Muscle of leg (tissue), 11 donors: Measurements from ENCODE around the gene PCGF1. TPM values are rescaled to one million over a fixed set of nuclear protein-coding genes. Genes with fewer than 3 reads are reported as not detected.
A peak's percentile ranks its signal among the peaks of the same experiment; 100 is the strongest.

ENCODE experiments used
- DNase-seq: peaks from one replicate; pipeline ENCODE4 v3.0.0; 2013
- H3K27ac ChIP-seq: one replicate; pipeline ENCODE4 v1.5.1; 2013; ENCODE audit warnings: mild to moderate bottlenecking, low read length, control low read depth
- H3K27me3 ChIP-seq: one replicate; pipeline ENCODE4 v1.6.1; 2013; ENCODE audit warnings: low read length; ENCODE audit not compliant: control insufficient read depth, insufficient read depth
- H3K36me3 ChIP-seq: one replicate; pipeline ENCODE4 v1.6.1; 2013; ENCODE audit warnings: low read length; ENCODE audit not compliant: control insufficient read depth, insufficient read depth
- H3K4me1 ChIP-seq: one replicate; pipeline ENCODE4 v1.6.1; 2013; ENCODE audit warnings: low read length; ENCODE audit not compliant: control insufficient read depth, insufficient read depth
- H3K4me3 ChIP-seq: one replicate; pipeline ENCODE4 v1.5.1; 2013; ENCODE audit warnings: low read length, control low read depth
- H3K9me3 ChIP-seq: replicated peaks from 2 replicates; pipeline ENCODE4 v1.6.1; 2013; ENCODE audit warnings: low read depth, low read length; ENCODE audit not compliant: control insufficient read depth
- WGBS: methylation state at CpG from one replicate; pipeline ENCODE4 v1.1.5; 2013; ENCODE audit warnings: missing lambda C conversion rate; ENCODE audit not compliant: insufficient coverage; 5-methylcytosine and 5-hydroxymethylcytosine counted together
- polyA plus RNA-seq, 8 donors: library from polyadenylated mRNA; unstranded; fragments of 120-200 nt; gene quantifications; one replicate each; pipeline versions ENCODE4 v1.2.1 to v1.2.3, GENCODE V29; 2013; ENCODE audit warnings: inconsistent platforms in 1 of 8, low replicate concordance in 1 of 8; ENCODE audit not compliant: insufficient read length in 8 of 8, insufficient read depth in 1 of 8
- total RNA-seq: library from RNA; stranded (reverse); fragments of 120-200 nt; gene quantifications from one replicate; pipeline ENCODE4 v1.2.4, GENCODE V29; 2013

PCGF1 gene
- total and polyA plus RNA-seq, 9 donors, result 11.4 to 16.3 (median 12.5) TPM

DNA sequence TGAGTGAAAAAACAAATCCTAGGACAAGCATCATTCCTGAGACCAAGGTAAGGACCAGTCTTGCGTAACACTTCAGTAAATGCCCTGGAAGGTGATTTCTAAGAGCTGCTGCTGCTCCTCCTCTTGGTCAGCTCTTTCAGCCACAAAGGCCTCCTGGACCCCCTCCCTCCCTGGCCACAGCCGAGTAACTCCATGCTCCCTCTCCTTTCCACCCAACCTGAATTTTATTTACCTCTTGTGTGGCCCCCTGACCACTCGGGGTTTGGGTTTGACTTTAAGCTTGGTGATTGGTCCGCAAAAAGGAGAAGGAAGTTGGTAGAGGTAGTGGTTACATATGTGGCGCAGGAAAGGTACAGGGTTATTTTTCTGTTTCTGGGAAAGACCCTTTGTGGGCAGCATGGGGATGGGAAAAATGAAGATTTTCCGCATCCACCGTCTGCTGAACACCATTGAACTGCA lies 31.4 kb upstream of the PCGF1 start:
- Histone ChIP-seq H3K4me3 (no peak overlapping the region), H3K27ac (no peak overlapping the region), H3K4me1 (no peaks in the 10 kb centered on the region), H3K27me3 (no peaks in the 10 kb centered on the region), H3K36me3 (no peaks in the 10 kb centered on the region), H3K9me3 (no peaks in the 10 kb centered on the region)
- DNase-seq, result no peak
- 78% methylated on average over 6 of the region's 7 CpGs for WGBS

DNA sequence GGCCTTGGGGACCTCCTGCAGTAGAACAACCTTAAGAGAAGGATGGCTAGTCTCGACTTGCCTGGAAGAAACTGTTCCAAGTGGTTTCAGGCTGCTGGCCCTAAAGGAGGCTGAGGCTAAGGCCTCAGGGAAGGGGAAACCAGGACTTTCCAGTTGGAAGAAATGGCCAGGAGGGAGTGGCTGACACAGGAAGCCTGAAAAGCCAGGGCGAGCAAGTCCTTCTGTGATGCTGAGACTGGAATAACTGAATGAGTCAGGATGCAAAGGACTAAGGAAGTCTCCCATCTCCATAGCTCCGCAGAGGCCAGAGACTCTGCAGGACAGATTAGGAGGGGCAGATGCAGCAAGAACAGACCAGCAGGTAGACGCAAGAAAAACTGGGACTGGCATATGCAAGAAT lies 29.6 kb upstream of the PCGF1 start:
- Histone ChIP-seq H3K4me3 (no peak overlapping the region), H3K27ac (no peak overlapping the region), H3K27me3 (no peaks in the 10 kb centered on the region), H3K36me3 (peaks cover 10% of the 10 kb centered on the region), H3K9me3 (no peaks in the 10 kb centered on the region), H3K4me1 (no peaks in the 10 kb centered on the region)
- peak; percentile 12 for DNase-seq
- 55% methylated on average over 4 of the region's 4 CpGs for WGBS

DNA sequence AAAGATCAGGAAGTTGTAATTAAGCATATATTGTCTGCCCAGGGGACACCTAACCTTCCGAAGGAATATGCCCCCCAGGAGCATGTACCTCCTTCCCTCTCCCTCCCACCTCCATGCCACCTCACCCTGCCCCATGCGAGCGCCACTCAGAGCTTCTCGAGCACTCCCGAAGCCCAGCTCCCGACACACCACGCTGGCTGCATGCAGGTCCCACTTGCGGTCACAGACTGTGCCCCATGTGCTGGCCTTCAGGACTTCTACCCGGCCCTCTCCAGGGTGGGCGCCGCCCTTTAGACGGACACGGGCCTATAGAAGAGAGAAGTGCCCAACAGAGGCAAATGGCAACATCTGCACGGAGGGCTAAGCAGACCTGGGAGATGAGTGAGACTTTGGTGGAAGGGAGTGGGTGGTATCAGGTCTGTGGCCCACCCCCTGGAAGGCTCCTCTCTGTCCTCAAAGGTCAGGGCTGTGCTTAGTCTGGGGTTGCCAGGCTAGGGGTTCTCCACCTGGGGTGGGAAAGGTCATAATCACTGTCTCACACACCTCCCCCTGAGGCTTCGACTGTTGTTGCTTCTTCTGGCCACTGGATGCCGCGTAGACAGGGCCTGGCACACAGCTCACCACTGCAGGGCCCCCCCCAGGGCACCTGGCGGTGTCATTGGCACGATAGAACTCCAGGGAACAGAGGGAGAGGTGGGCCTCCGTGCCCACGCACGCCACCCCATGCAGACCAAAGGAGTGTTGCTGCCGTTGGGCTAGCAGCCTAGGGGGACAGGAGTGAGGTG lies 28.9 kb upstream of the PCGF1 start:
- no peaks in the 10 kb centered on the region for H3K27me3 ChIP-seq
- DNase-seq, result no peak

DNA sequence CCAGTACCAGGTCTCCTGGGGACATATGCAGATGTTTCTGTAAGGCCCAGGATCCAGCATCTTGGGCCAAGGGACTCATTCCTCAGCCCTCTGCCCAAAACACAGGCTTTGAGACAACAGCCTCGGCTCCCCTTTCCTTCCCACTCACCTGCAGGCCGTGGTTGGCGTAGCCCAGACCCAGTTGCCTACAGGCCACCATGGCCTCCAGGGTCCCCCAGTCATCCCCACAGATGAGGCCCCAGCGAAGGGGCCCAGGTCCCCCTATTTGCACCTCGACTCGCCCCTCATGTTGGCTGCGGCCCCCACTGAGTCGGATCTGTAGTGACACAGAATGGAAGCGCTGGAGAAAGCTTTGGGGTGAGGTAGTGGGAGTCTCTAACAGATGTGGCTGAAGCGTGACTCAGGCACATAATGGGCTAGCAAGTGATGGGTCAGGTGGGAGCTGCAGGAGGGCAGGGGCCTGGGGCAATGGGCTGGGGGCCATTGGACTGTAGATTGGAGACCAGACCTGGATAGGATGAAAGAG lies 28.0 kb upstream of the PCGF1 start:
- H3K4me3 ChIP-seq, result no peak overlapping the region
- 93% methylated on average over 10 of the region's 10 CpGs for WGBS
- no peaks in the 10 kb centered on the region for H3K9me3 ChIP-seq
- no peak for DNase-seq
- no peaks in the 10 kb centered on the region for H3K27me3 ChIP-seq
- H3K4me1 ChIP-seq, result peaks cover 13% of the 10 kb centered on the region
- H3K36me3 ChIP-seq, result peaks cover 22% of the 10 kb centered on the region
- no peak overlapping the region for H3K27ac ChIP-seq

More for the DNA sequence above, 28.9 kb upstream of the PCGF1 start:
- 92% methylated on average over 17 of the region's 23 CpGs for WGBS
- H3K27ac ChIP-seq, result no peak overlapping the region
- peaks cover 4% of the 10 kb centered on the region for H3K4me1 ChIP-seq
- peaks cover 16% of the 10 kb centered on the region for H3K36me3 ChIP-seq
- no peak overlapping the region for H3K4me3 ChIP-seq
- H3K9me3 ChIP-seq, result no peaks in the 10 kb centered on the region

GRCh38 chr2:74534411-74534810 lies 26.9 kb upstream of the PCGF1 start:
- Histone ChIP-seq H3K4me1 (peaks cover 13% of the 10 kb centered on the region), H3K36me3 (peaks cover 22% of the 10 kb centered on the region), H3K27ac (no peak overlapping the region), H3K4me3 (no peak overlapping the region), H3K9me3 (no peaks in the 10 kb centered on the region), H3K27me3 (no peaks in the 10 kb centered on the region)
- DNase-seq, result peak; percentile 7
- 84% methylated on average over 9 of the region's 12 CpGs for WGBS

- Histone ChIP-seq H3K27ac (no peak overlapping the region), H3K9me3 (no peaks in the 10 kb centered on the region), H3K4me3 (no peak overlapping the region), H3K4me1 (peaks cover 20% of the 10 kb centered on the region), H3K36me3 (peaks cover 23% of the 10 kb centered on the region), H3K27me3 (no peaks in the 10 kb centered on the region)
- 94% methylated on average over 2 of the region's 4 CpGs for WGBS
- no peak for DNase-seq
These were observed 26.0 kb upstream of the PCGF1 start for GRCh38 chr2:74533464-74533863.

- DNase-seq, result peak; percentile 65
These were observed 24.7 kb upstream of the PCGF1 start for GRCh38 chr2:74532222-74532621.

GRCh38 chr2:74531666-74532065 lies 24.2 kb upstream of the PCGF1 start:
- 86% methylated on average over 7 of the region's 7 CpGs for WGBS
- H3K27me3 ChIP-seq, result no peaks in the 10 kb centered on the region
- no peaks in the 10 kb centered on the region for H3K9me3 ChIP-seq
- peak; percentile 7 for DNase-seq
- H3K36me3 ChIP-seq, result peaks cover 41% of the 10 kb centered on the region
- H3K4me1 ChIP-seq, result peaks cover 25% of the 10 kb centered on the region
- no peak overlapping the region for H3K4me3 ChIP-seq
- no peak overlapping the region for H3K27ac ChIP-seq

More at GRCh38 chr2:74532222-74532621, 24.7 kb upstream of the PCGF1 start:
- Histone ChIP-seq H3K9me3 (no peaks in the 10 kb centered on the region), H3K27ac (no peak overlapping the region), H3K4me3 (no peak overlapping the region), H3K36me3 (peaks cover 36% of the 10 kb centered on the region), H3K4me1 (peaks cover 25% of the 10 kb centered on the region), H3K27me3 (no peaks in the 10 kb centered on the region)

GRCh38 chr2:74530239-74531187 lies 23.0 kb upstream of the PCGF1 start:
- under 1% methylated on average over 23 of the region's 54 CpGs for WGBS
- DNase-seq, result peak; percentile 62
- Histone ChIP-seq H3K4me3 (peak overlapping the region; percentile 99), H3K9me3 (no peaks in the 10 kb centered on the region), H3K36me3 (peaks cover 53% of the 10 kb centered on the region), H3K4me1 (peaks cover 25% of the 10 kb centered on the region), H3K27me3 (no peaks in the 10 kb centered on the region), H3K27ac (peak overlapping the region; percentile 96)
